ENCODE data around the gene PGA3.
"Not testable (repeated sequence)": the region's sequence is repeated elsewhere in the genome, so short reads cannot be mapped to it uniquely, and the experiment has no call there.

PGA3 gene

GRCh38 chr11:61202950-61203746 is at the start of gene PGA3:
TSS of gene PGA3 (plus strand) at chr11:61203515. CDS start at chr11:61203565, 50 bp downstream.
- DNase-seq, result not testable (repeated sequence)

- DNase-seq, result no peak
These were observed 49.7 kb upstream of the PGA3 start for GRCh38 chr11:61153593-61154095.

GRCh38 chr11:61154528-61154927 is 48.8 kb upstream of the PGA3 start:
- no peak for DNase-seq

- no peak for DNase-seq
These were observed 48.0 kb upstream of the PGA3 start for GRCh38 chr11:61155312-61155711.

- DNase-seq, result no peak
These were observed 47.6 kb upstream of the PGA3 start for GRCh38 chr11:61155741-61156140.

GRCh38 chr11:61157743-61158142 is 45.6 kb upstream of the PGA3 start:
- no peak for DNase-seq

- DNase-seq, result no peak
These were observed 44.5 kb upstream of the PGA3 start for GRCh38 chr11:61158691-61159381.

GRCh38 chr11:61160487-61161189 is 42.7 kb upstream of the PGA3 start:
- no peak for DNase-seq

- DNase-seq, result peak; percentile 93
These were observed 41.9 kb upstream of the PGA3 start, which contains the start of gene VPS37C for GRCh38 chr11:61161190-61162091. TSS of gene VPS37C (minus strand) at chr11:61161426. CDS start at chr11:61138829, 22,597 bp downstream.

GRCh38 chr11:61162092-61162941 is 41.0 kb upstream of the PGA3 start:
- no peak for DNase-seq

- DNase-seq, result no peak
These were observed 40.3 kb upstream of the PGA3 start for GRCh38 chr11:61163021-61163420.

GRCh38 chr11:61163714-61164605 is 39.4 kb upstream of the PGA3 start:
- no peak for DNase-seq

- no peak for DNase-seq
These were observed 38.5 kb upstream of the PGA3 start for GRCh38 chr11:61164606-61165424.

- DNase-seq, result not testable (repeated sequence)
These were observed 37.5 kb upstream of the PGA3 start for GRCh38 chr11:61165785-61166184.

- DNase-seq, result not testable (repeated sequence)
These were observed 37.0 kb upstream of the PGA3 start for GRCh38 chr11:61166331-61166730.

- DNase-seq, result no peak
These were observed 35.1 kb upstream of the PGA3 start for GRCh38 chr11:61168042-61168688.

GRCh38 chr11:61168800-61169199 is 34.5 kb upstream of the PGA3 start:
- DNase-seq, result no peak

GRCh38 chr11:61170566-61170965 is 32.7 kb upstream of the PGA3 start:
- no peak for DNase-seq

- no peak for DNase-seq
These were observed 31.4 kb upstream of the PGA3 start for GRCh38 chr11:61171907-61172306.

All from activated T-cell treated with anti-CD3 and anti-CD28 coated beads, Interleukin-2, amount 50 U/mL, for 1 hour (primary cell).